PC-9 (cell line): Measurements from ENCODE around the gene TTI1. TPM values are rescaled to one million over a fixed set of nuclear protein-coding genes. Genes with fewer than 3 reads are reported as not detected.

Experiments
- BruUV-seq: library from RNA; stranded (reverse); fragments of 400-500 nt; replicated peaks from 2 replicates; lab custom pipeline; 2021; lab: Mats Ljungman, UMichigan
- CTCF ChIA-PET: fragments of 300-600 bp; sonication (Branson Sonifier 250); formaldehyde crosslinking; loops from one replicate; lab custom pipeline; 2022; ENCODE audit warnings: antibody characterized with exemption; lab: Charles Lee
- POLR2A ChIA-PET: fragments of 300-600 bp; sonication (Branson Sonifier 250); formaldehyde crosslinking; loops from one replicate; lab custom pipeline; 2022; ENCODE audit warnings: antibody characterized with exemption; ENCODE audit not compliant: unreplicated experiment; lab: Charles Lee
- DNase-seq, 2 experiments: peaks; one replicate each; pipeline versions ENCODE4 v3.0.0 to v3.0.0-alpha.2; 2015 to 2022; ENCODE audit warnings: mixed read lengths in 1 of 2
- H2AFZ ChIP-seq: fragments of 200-600 bp; sonication (generic); 2 replicates; pipeline ENCODE4 v1.8.1; 2017; ENCODE audit warnings: antibody characterized with exemption
- H3F3A ChIP-seq: fragments of 200-600 bp; sonication (generic); 2 replicates; pipeline ENCODE4 v1.8.1; 2017; ENCODE audit warnings: antibody characterized with exemption, mild to moderate bottlenecking, low read depth; ENCODE audit not compliant: insufficient read depth
- H3K27ac ChIP-seq: fragments of 200-600 bp; sonication (generic); 2 replicates; pipeline ENCODE4 v1.6.1; 2016; ENCODE audit warnings: mixed run types
- H3K27me3 ChIP-seq: fragments of 200-600 bp; sonication (generic); 2 replicates; pipeline ENCODE4 v1.6.1; 2016; ENCODE audit warnings: low read depth, mixed run types; ENCODE audit not compliant: insufficient read depth
- H3K36me3 ChIP-seq: fragments of 200-600 bp; sonication (generic); 2 replicates; pipeline ENCODE4 v1.6.1; 2016; ENCODE audit warnings: low read depth, mixed run types
- H3K4me1 ChIP-seq: fragments of 200-600 bp; sonication (generic); replicated peaks from 2 replicates; pipeline ENCODE4 v1.6.1; 2016; ENCODE audit warnings: mixed run types; ENCODE audit not compliant: insufficient read depth
- H3K4me2 ChIP-seq: fragments of 200-600 bp; sonication (generic); 2 replicates; pipeline ENCODE4 v1.6.1; 2017; ENCODE audit warnings: mixed run types
- H3K4me3 ChIP-seq: fragments of 200-600 bp; sonication (generic); 2 replicates; pipeline ENCODE4 v1.6.1; 2016; ENCODE audit warnings: mixed run types
- H3K79me2 ChIP-seq: fragments of 200-600 bp; sonication (generic); 2 replicates; pipeline ENCODE4 v1.6.1; 2017; ENCODE audit warnings: low read depth, mixed run types
- H3K9me2 ChIP-seq: fragments of 200-600 bp; sonication (generic); 2 replicates; pipeline ENCODE4 v1.8.1; 2017; ENCODE audit warnings: mild to moderate bottlenecking; ENCODE audit not compliant: insufficient read depth
- H3K9me3 ChIP-seq: fragments of 200-600 bp; sonication (generic); 2 replicates; pipeline ENCODE4 v1.8.1; 2016; ENCODE audit warnings: low read depth; ENCODE audit not compliant: insufficient read depth
- H4K20me1 ChIP-seq: fragments of 200-600 bp; sonication (generic); 2 replicates; pipeline ENCODE4 v1.8.1; 2017; ENCODE audit not compliant: insufficient read depth
- EZH2 ChIP-seq: fragments of 200-600 bp; sonication (generic); IDR thresholded peaks from 2 replicates; pipeline ENCODE4 v1.8.0; 2017; ENCODE audit warnings: antibody characterized with exemption, low read depth
- intact Hi-C: fragments of 100-400 bp; cut with micrococcal nuclease; formaldehyde crosslinking; loops from one replicate; pipeline ENCODE4 v1.10.0; 2022; ENCODE audit not compliant: unreplicated experiment
- total RNA-seq: library from RNA; stranded (reverse); gene quantifications from 2 replicates; pipeline ENCODE4 v1.2.3, GENCODE V29; 2021
- TF ChIP-seq, protein P1 (sequence below): fragments of 200-600 bp; sonication (generic); conservative IDR thresholded peaks from 2 replicates; pipeline ENCODE4 v1.6.1; 2017; ENCODE audit warnings: mixed run types, antibody characterized with exemption, mild to moderate bottlenecking, moderate library complexity

The TTI1 gene
- total RNA-seq, 1 experiment from 2014 or later: 34.2 TPM

DNA sequence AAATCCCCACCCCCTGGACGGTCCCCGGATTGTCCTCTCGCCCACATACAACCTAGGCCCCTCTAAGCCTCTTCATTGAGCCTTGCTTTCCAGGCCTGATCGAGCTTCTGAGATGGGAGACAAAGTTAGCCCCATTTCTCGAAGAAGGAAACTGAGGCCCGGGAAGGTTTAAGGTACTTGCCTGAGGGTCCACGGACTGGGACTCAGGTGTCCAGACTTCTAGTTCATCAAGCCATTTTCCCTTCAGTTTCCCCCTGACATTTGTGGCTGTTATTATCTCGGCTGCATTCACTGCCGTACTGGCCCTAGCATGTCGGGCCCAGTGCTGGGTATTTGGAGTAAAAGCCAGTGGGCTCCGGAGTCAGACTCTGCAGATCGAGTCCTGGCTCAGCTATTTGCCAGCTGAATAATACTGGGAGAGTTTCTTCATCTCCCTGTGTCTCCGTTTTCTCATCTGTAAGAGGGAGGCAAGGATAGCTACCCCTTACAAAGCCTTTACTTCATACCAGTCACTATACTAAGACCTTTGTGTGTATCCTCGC is 923 bp upstream of the TTI1 start:
- Histone ChIP-seq H3K4me1 (peaks cover 47% of the 10 kb centered on the region), H3K9me3 (no peaks in the 10 kb centered on the region), H2AFZ (peak overlapping the region; percentile 90), H3K4me2 (peak overlapping the region; percentile 96), H4K20me1 (no peaks in the 10 kb centered on the region; the same call in 1 of the 2 replicates), H3K27ac (peak overlapping the region; percentile 60), H3K79me2 (peaks cover 93% of the 10 kb centered on the region), H3K4me3 (peak overlapping the region; percentile 84), H3F3A (peaks cover 7% of the 10 kb centered on the region; the same call in 1 of the 2 replicates), H3K36me3 (0 out of 2 replicates have a peak, but pooled peaks cover 6% of the 10 kb centered on the region), H3K27me3 (no peaks in the 10 kb centered on the region), H3K9me2 (no peaks in the 10 kb centered on the region)
- no TSS peak for BruUV-seq
- CTCF ChIA-PET: interaction anchor here (0.5 kb wide), 1 partner anchor 11 kb away, joined by 5 read pairs; no protein-coding TSS in a partner anchor
- TF ChIP-seq, protein P1, sequence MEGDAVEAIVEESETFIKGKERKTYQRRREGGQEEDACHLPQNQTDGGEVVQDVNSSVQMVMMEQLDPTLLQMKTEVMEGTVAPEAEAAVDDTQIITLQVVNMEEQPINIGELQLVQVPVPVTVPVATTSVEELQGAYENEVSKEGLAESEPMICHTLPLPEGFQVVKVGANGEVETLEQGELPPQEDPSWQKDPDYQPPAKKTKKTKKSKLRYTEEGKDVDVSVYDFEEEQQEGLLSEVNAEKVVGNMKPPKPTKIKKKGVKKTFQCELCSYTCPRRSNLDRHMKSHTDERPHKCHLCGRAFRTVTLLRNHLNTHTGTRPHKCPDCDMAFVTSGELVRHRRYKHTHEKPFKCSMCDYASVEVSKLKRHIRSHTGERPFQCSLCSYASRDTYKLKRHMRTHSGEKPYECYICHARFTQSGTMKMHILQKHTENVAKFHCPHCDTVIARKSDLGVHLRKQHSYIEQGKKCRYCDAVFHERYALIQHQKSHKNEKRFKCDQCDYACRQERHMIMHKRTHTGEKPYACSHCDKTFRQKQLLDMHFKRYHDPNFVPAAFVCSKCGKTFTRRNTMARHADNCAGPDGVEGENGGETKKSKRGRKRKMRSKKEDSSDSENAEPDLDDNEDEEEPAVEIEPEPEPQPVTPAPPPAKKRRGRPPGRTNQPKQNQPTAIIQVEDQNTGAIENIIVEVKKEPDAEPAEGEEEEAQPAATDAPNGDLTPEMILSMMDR: no peak
- TF ChIP-seq EZH2: no peak
- intact Hi-C loops: loop anchor here (10.0 kb wide), 1 partner anchor 129 kb away; the partner anchor contains the start of gene VSTM2L
- POLR2A ChIA-PET: interaction anchor here (0.6 kb wide), 1 partner anchor 745 kb away, joined by 3 read pairs; no protein-coding TSS in a partner anchor
- no peak for DNase-seq

DNA sequence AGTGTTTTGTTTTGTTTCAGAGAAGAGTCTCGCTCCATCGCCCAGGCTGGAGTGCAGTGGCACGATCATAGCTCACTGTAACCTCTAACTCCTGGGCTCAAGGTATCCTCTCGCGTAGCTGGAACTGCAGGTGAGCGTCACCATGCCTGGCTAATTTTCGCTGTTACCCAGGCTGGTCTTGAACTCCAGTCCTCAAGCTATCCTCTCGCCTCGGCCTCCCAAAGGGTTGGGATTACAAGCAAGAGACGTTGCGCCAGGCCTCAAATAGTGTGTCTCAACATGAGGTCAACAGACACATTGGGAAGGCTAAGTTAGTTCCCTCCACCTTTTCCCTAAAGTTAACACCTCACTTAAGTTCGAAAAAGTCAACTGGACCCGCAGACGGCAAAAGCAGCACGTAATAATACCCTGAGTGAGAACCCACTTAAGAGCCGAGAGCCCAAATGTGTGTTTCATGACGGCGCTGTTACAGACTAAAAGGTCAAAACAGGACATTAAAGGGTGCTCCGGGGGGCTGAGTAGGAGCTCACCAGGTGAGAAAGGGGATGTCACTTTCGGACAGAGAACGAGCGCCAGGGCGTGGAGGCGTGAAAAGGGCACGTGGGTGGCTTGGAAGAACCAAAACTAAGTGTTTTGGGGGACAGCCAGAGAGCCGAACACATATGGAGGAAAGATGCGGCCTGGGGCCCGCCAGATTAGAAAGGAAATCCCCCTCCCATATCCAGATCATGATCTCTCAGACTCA is 499 bp downstream of the TTI1 start:
- Histone ChIP-seq H4K20me1 (no peaks in the 10 kb centered on the region; the same call in 1 of the 2 replicates), H3K4me1 (peaks cover 47% of the 10 kb centered on the region), H3K9me2 (no peaks in the 10 kb centered on the region), H3K9me3 (no peaks in the 10 kb centered on the region), H3K27me3 (no peaks in the 10 kb centered on the region), H2AFZ (peak overlapping the region; percentile 90), H3K27ac (peak overlapping the region; percentile 60; the same call in 1 of the 2 replicates), H3K79me2 (peaks cover 95% of the 10 kb centered on the region), H3K36me3 (no peaks in the 10 kb centered on the region; the same call in 1 of the 2 replicates), H3K4me3 (peak overlapping the region; percentile 84), H3F3A (peaks cover 3% of the 10 kb centered on the region; the same call in 1 of the 2 replicates), H3K4me2 (peak overlapping the region; percentile 96)
- TSS peak; percentile 61 for BruUV-seq
- no peak for DNase-seq
- ChIA-PET CTCF (interaction anchor here (0.8 kb wide), 1 partner anchor 39 kb away, joined by 3 read pairs; no protein-coding TSS in a partner anchor), POLR2A (interaction anchor here (0.7 kb wide), 2 partner anchors 11 to 38 kb away, joined by 3 to 4 read pairs; no protein-coding TSS in a partner anchor)
- TF ChIP-seq EZH2: no peak
- TF ChIP-seq, protein P1: no peak
- intact Hi-C loops: loop anchor here (1.0 to 10.0 kb wide), 2 partner anchors 38 to 128 kb away; partner anchors contain the start of gene VSTM2L

DNA sequence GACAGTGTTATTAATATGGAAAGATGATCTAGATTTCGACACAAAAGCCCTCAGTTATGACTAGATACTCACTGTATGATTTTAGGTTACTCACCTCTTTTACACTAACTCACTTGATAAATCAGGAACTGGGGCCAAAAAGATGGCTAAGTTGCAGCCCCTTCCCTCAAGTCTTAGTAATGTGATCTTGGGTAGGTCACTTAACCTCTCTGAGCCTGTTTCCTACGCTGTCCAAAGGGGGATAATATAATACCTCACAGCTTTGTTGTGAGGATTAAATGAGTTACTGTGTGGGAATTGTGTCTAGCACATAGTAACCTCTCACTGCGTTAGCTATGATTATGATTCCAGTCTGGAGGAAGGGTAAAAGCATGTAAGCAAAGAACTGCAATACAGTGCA is 1.3 kb downstream of the TTI1 start:
- no peak overlapping the region for H3K27ac ChIP-seq
- BruUV-seq: no TSS peak
- CTCF ChIA-PET: no interaction called here
- peaks cover 93% of the 10 kb centered on the region for H3K79me2 ChIP-seq
- H3K4me3 ChIP-seq: peak overlapping the region; percentile 84; the same call in 1 of the 2 replicates
- H2AFZ ChIP-seq: no peak overlapping the region
- no peak for DNase-seq
- peak overlapping the region; percentile 96 for H3K4me2 ChIP-seq
- H3K36me3 ChIP-seq: no peaks in the 10 kb centered on the region; the same call in 1 of the 2 replicates
- H3K9me2 ChIP-seq: no peaks in the 10 kb centered on the region
- H3K4me1 ChIP-seq: peaks cover 39% of the 10 kb centered on the region
- H3K9me3 ChIP-seq: no peaks in the 10 kb centered on the region
- POLR2A ChIA-PET: interaction anchor here (0.7 kb wide), 1 partner anchor 37 kb away, joined by 4 read pairs; no protein-coding TSS in a partner anchor
- H3F3A ChIP-seq: no peaks in the 10 kb centered on the region
- no peaks in the 10 kb centered on the region for H4K20me1 ChIP-seq
- H3K27me3 ChIP-seq: no peaks in the 10 kb centered on the region
- intact Hi-C loops: loop anchor here (10.0 kb wide), 1 partner anchor 127 kb away; the partner anchor contains the start of gene VSTM2L
- TF ChIP-seq, protein P1: no peak
- no peak for TF ChIP-seq EZH2
